ENCODE measurements around the gene CCT6A. TPM values are rescaled to one million over a fixed set of nuclear protein-coding genes. Genes with fewer than 3 reads are reported as not detected.
"Not testable (repeated sequence)": the region's sequence is repeated elsewhere in the genome, so short reads cannot be mapped to it uniquely, and the experiment has no call there.

CCT6A gene
- total RNA-seq, 1 donor from 2014 or later = 236 TPM

DNA sequence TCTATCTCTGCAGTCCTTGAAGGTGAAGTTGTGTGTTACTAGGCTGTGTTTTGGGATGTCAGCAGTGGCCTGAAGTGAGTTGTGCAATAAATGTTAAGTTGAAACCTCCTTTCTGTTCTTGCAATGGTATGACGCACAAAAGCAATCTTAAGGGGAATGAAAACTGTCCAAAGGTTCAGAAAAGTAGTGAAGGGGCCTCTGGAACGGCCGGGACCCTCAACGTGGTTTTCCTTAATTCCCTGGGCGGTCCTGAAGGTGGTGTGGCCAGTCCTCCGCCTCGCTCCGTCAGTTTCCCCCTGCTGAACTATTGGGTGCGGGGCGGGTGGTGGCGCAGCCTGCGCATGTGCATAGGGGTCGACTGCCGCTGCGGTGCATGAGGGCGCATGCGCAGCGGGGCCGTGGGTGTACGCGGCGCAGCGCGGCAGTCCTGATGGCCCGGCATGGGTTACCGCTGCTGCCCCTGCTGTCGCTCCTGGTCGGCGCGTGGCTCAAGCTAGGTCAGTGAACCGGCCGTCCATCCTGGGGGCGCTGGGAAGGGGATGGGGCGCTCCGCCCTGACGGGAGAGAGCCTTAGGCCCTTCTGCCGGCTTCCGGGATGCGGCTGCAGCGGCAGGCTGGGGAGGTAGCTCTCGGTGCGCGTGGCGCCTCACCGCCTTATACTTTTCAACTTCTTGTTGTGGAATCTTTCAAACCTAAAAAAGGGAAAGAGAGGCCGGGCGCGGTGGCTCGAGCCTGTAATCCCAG is 12.5 kb downstream of the CCT6A start, which contains the start of gene SUMF2:
Gene SUMF2 (plus strand): TSS at position 405 of the 744 bp plus-strand sequence. CDS start 26 bp downstream, at position 431.
- peak within 1 kb of the TSS; percentile 76 for H3K4me3 ChIP-seq (ENCODE audit: low read depth, low read length)
- DNase-seq (ENCODE audit: low read depth) = no peak
- H3K36me3 ChIP-seq (ENCODE audit: control insufficient read depth, insufficient read depth, low read length) = no peaks in the 10 kb centered on the region
- TF ChIP-seq, protein P1, sequence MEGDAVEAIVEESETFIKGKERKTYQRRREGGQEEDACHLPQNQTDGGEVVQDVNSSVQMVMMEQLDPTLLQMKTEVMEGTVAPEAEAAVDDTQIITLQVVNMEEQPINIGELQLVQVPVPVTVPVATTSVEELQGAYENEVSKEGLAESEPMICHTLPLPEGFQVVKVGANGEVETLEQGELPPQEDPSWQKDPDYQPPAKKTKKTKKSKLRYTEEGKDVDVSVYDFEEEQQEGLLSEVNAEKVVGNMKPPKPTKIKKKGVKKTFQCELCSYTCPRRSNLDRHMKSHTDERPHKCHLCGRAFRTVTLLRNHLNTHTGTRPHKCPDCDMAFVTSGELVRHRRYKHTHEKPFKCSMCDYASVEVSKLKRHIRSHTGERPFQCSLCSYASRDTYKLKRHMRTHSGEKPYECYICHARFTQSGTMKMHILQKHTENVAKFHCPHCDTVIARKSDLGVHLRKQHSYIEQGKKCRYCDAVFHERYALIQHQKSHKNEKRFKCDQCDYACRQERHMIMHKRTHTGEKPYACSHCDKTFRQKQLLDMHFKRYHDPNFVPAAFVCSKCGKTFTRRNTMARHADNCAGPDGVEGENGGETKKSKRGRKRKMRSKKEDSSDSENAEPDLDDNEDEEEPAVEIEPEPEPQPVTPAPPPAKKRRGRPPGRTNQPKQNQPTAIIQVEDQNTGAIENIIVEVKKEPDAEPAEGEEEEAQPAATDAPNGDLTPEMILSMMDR (IDR thresholded peaks at IDR 0.05; ENCODE audit: insufficient read depth, low read length, poor library complexity, severe bottlenecking) = no peak
- H3K27me3 ChIP-seq (ENCODE audit: control insufficient read depth, insufficient read depth, low read length) = no peaks in the 10 kb centered on the region

DNA sequence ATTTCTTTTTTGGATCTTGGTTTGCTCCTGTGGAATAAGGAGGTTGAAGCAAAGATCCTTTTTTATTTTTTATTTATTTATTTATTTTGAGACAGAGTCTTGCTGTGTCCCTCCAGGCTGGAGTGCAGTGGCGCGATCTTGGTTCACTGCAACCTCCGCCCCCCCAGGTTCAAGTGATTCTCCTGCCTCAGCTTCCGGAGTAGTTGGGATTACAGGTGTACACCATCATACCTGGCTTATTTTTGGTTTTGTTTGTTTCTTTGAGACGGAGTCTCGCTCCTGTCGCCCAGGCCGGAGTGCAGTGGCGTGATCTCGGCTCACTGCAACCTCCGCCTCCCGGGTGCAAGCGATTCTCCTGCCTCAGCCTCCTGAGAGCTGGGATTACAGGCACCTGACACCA is 14.8 kb downstream of the CCT6A start:
- not testable (repeated sequence) for DNase-seq (ENCODE audit: low read depth); H3K4me3 ChIP-seq (ENCODE audit: low read depth, low read length); H3K36me3 ChIP-seq (ENCODE audit: control insufficient read depth, insufficient read depth, low read length); H3K27me3 ChIP-seq (ENCODE audit: control insufficient read depth, insufficient read depth, low read length)

DNA sequence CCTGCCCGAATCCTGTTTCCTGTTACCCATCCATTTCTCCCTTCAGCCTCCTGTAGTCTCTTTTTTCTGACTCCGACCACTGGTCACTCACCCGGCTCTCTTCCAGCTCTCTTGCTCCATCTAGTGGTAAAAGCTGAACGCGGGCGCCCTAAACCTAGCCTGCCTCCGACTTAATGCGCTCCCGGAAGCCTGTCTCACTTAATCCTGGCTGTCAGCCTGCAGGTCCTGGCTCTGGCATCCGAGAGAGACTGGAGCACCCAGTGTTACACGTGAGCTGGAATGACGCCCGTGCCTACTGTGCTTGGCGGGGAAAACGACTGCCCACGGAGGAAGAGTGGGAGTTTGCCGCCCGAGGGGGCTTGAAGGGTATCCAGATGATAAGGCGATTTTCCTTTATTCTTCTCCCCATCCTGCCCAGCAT is 22.8 kb downstream of the CCT6A start:
- Histone ChIP-seq H3K4me3 (ENCODE audit: low read depth, low read length) (no peak overlapping the region), H3K27me3 (ENCODE audit: control insufficient read depth, insufficient read depth, low read length) (no peaks in the 10 kb centered on the region), H3K36me3 (ENCODE audit: control insufficient read depth, insufficient read depth, low read length) (peaks cover 2% of the 10 kb centered on the region)
- peak; percentile 39 for DNase-seq (ENCODE audit: low read depth)
- TF ChIP-seq, protein P1 (IDR thresholded peaks at IDR 0.05; ENCODE audit: insufficient read depth, low read length, poor library complexity, severe bottlenecking) = peak; percentile 92

DNA sequence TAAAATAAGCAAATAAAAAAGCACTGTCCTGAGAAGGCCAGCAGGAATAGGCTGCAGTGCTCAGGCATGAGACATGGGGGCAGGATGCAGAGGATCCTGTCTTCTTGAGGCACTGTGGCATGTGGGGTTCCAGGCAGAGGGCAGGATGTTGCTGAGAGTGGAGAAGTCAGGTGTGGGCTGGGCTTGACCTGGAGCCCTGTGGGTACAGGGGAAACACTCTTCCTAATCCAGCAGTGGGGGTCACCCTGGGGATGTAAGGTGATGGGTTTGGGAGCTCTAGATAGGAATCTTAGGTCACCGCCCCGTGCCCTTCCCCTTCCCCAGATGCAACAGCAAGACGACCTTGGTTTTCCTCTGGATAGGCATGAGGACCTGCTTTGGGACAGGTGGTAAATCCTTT is 26.1 kb downstream of the CCT6A start:
- H3K4me3 ChIP-seq (ENCODE audit: low read depth, low read length) = no peak overlapping the region
- DNase-seq (ENCODE audit: low read depth) = no peak
- peaks cover 2% of the 10 kb centered on the region for H3K36me3 ChIP-seq (ENCODE audit: control insufficient read depth, insufficient read depth, low read length)
- TF ChIP-seq, protein P1 (IDR thresholded peaks at IDR 0.05; ENCODE audit: insufficient read depth, low read length, poor library complexity, severe bottlenecking) = no peak
- no peaks in the 10 kb centered on the region for H3K27me3 ChIP-seq (ENCODE audit: control insufficient read depth, insufficient read depth, low read length)

DNA sequence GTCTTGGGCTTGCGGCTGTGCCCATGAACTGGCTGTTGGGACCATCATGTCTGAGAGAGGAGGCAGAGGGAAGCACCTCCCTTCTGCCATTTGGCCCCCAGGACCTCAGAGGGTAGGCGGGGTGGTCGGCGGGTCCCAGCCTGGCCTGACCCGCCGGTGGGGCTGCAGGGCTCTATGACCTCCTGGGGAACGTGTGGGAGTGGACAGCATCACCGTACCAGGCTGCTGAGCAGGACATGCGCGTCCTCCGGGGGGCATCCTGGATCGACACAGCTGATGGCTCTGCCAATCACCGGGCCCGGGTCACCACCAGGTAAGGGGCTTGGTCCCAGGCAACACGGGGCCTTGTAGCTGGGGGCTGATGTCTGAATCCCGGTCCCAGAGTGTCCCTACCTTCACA is 26.6 kb downstream of the CCT6A start:
- no peak for DNase-seq (ENCODE audit: low read depth)
- Histone ChIP-seq H3K4me3 (ENCODE audit: low read depth, low read length) (no peak overlapping the region), H3K36me3 (ENCODE audit: control insufficient read depth, insufficient read depth, low read length) (peaks cover 2% of the 10 kb centered on the region), H3K27me3 (ENCODE audit: control insufficient read depth, insufficient read depth, low read length) (no peaks in the 10 kb centered on the region)
- TF ChIP-seq, protein P1 (IDR thresholded peaks at IDR 0.05; ENCODE audit: insufficient read depth, low read length, poor library complexity, severe bottlenecking) = no peak

DNA sequence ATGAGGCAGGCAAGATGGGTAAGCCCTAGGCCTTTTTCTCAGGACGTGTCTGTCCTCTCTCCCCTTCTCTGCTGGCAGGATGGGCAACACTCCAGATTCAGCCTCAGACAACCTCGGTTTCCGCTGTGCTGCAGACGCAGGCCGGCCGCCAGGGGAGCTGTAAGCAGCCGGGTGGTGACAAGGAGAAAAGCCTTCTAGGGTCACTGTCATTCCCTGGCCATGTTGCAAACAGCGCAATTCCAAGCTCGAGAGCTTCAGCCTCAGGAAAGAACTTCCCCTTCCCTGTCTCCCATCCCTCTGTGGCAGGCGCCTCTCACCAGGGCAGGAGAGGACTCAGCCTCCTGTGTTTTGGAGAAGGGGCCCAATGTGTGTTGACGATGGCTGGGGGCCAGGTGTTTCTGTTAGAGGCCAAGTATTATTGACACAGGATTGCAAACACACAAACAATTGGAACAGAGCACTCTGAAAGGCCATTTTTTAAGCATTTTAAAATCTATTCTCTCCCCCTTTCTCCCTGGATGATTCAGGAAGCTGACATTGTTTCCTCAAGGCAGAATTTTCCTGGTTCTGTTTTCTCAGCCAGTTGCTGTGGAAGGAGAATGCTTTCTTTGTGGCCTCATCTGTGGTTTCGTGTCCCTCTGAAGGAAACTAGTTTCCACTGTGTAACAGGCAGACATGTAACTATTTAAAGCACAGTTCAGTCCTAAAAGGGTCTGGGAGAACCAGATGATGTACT is 28.1 kb downstream of the CCT6A start:
- DNase-seq (ENCODE audit: low read depth) = no peak
- TF ChIP-seq, protein P1 (IDR thresholded peaks at IDR 0.05; ENCODE audit: insufficient read depth, low read length, poor library complexity, severe bottlenecking) = no peak
- Histone ChIP-seq H3K27me3 (ENCODE audit: control insufficient read depth, insufficient read depth, low read length) (no peaks in the 10 kb centered on the region), H3K4me3 (ENCODE audit: low read depth, low read length) (no peak overlapping the region), H3K36me3 (ENCODE audit: control insufficient read depth, insufficient read depth, low read length) (peaks cover 2% of the 10 kb centered on the region)

DNA sequence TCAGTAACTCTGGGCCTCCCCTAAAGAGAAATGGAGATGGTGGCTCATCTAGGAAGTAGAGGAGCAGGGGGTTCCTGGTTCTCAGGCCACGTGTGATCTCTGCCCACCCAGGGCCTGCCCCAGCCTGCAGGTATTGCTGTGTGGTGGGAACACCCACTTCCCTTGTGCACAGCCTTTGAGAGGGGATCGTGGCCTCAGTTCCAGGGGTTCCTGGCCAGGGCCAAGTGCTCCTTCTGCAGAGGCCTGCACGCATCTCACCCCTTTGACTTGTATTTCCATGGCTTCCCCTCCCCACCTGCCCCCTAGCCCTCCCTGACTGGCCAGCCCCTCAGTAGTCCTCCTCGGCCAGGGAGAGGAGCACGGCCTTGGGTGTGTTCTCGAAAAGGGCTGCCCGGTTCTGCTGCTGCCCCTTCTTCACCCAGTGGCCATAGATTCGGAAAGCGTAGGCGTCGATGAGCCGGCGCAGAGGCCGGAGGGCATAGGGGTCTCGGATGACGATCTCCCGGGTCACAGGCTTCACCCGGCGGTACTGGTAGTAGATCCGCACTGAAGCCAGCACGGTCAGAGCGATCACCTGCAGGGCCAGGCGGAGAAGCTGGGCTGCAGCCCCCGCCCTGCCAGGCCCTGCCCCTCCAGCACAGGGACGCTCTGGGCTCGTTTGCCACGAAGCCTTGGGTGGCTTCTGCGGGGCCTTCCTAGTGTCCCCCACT is 29.3 kb downstream of the CCT6A start:
- DNase-seq (ENCODE audit: low read depth); H3K27me3 ChIP-seq (ENCODE audit: control insufficient read depth, insufficient read depth, low read length); H3K4me3 ChIP-seq (ENCODE audit: low read depth, low read length); H3K36me3 ChIP-seq (ENCODE audit: control insufficient read depth, insufficient read depth, low read length): not testable (repeated sequence)
